HCT116 (cell line): ENCODE data around the gene KRTAP10-10. TPM values are rescaled to one million over a fixed set of nuclear protein-coding genes. Genes with fewer than 3 reads are reported as not detected.

Source experiments
- ATAC-seq: fragments of 200-7000 bp; cut with Tn5 transposase; 2 replicates; pipeline ENCODE4 v1.9.1; 2020; ENCODE audit warnings: mild to moderate bottlenecking, moderate library complexity
- BruUV-seq: library from RNA; stranded (reverse); fragments of 400-500 nt; replicated peaks from 2 replicates; lab custom pipeline; 2021; lab: Mats Ljungman, UMichigan
- CTCF ChIA-PET: fragments of 300-600 bp; sonication (Branson Sonifier 250); formaldehyde crosslinking; loops from one replicate; lab custom pipeline; 2021; ENCODE audit warnings: antibody characterized with exemption; lab: Charles Lee
- POLR2A ChIA-PET: fragments of 300-600, 350-600 bp; sonication (Branson Sonifier 250); formaldehyde crosslinking; loops from one replicate; lab custom pipeline; 2021; ENCODE audit warnings: antibody characterized with exemption; lab: Charles Lee
- RAD21 ChIA-PET, 2 experiments: fragments of 300-600 bp; sonication (Branson Sonifier 250); formaldehyde crosslinking; loops; one replicate each; lab custom pipeline; 2023; ENCODE audit warnings: low total read pairs in 2 of 2; ENCODE audit not compliant: uncharacterized antibody in 2 of 2, unreplicated experiment in 2 of 2, low non-redundant PET in 1 of 2; lab: Charles Lee
- DNase-seq: peaks from one replicate; pipeline ENCODE4 v3.0.0-alpha.2; 2010; ENCODE audit warnings: low read depth, low spot score
- H2AFZ ChIP-seq: fragments of 200-600 bp; shearing (Covaris generic), sonication (generic); 2 replicates; pipeline ENCODE4 v1.6.1; 2017; ENCODE audit warnings: low read depth, mixed run types, mixed read lengths, antibody characterized with exemption, low read length; ENCODE audit not compliant: poor library complexity, severe bottlenecking
- H3K27ac ChIP-seq: 2 replicates; pipeline ENCODE4 v1.5.1; 2012; ENCODE audit warnings: low read depth, low read length
- H3K27me3 ChIP-seq: fragments of 200-600 bp; sonication (generic); 2 replicates; pipeline ENCODE4 v1.6.1; 2016; ENCODE audit warnings: mixed run types, low read length, mixed read lengths; ENCODE audit not compliant: insufficient read depth
- H3K36me3 ChIP-seq, 2 experiments: fragments of 200-500 bp in 1 of 2; fragments of 200-600 bp in 1 of 2; sonication (Bioruptor generic) in 1 of 2; sonication (generic) in 1 of 2; 2 replicates each; pipeline versions ENCODE4 v1.5.1 to v1.6.1; 2014 to 2016; ENCODE audit warnings: low read length in 2 of 2, inconsistent platforms in 1 of 2, mixed read lengths in 1 of 2, mixed run types in 1 of 2; ENCODE audit not compliant: insufficient read depth in 2 of 2, control insufficient read depth in 1 of 2
- H3K4me1 ChIP-seq, 2 experiments: fragments of 200-600 bp in 1 of 2; sonication (generic) in 1 of 2; 2 replicates each; pipeline versions ENCODE4 v1.5.1 to v1.6.1; 2012 to 2017; ENCODE audit warnings: low read length in 2 of 2, inconsistent platforms in 1 of 2, mild to moderate bottlenecking in 1 of 2, mixed read lengths in 1 of 2, mixed run types in 1 of 2, moderate library complexity in 1 of 2; ENCODE audit not compliant: insufficient read depth in 2 of 2, control insufficient read depth in 1 of 2
- H3K4me2 ChIP-seq: fragments of 200-600 bp; sonication (generic); 2 replicates; pipeline ENCODE4 v1.6.1; 2017; ENCODE audit warnings: mixed run types, low read length, mixed read lengths
- H3K4me3 ChIP-seq, 2 experiments: fragments of 200-600 bp in 1 of 2; sonication (generic) in 1 of 2; replicated peaks in 1 of 2; 2 replicates each; pipeline ENCODE4 v1.5.1; 2011 to 2016; ENCODE audit warnings: low read length in 2 of 2, control low read depth in 1 of 2, low read depth in 1 of 2, mild to moderate bottlenecking in 1 of 2, mixed read lengths in 1 of 2, mixed run types in 1 of 2
- H3K79me2 ChIP-seq: fragments of 200-600 bp; sonication (generic); 2 replicates; pipeline ENCODE4 v1.6.1; 2017; ENCODE audit warnings: mild to moderate bottlenecking, mixed run types, low read length, moderate library complexity, mixed read lengths; ENCODE audit not compliant: insufficient read depth
- H3K9ac ChIP-seq: fragments of 200-600 bp; sonication (generic); 2 replicates; pipeline ENCODE4 v1.6.1; 2016; ENCODE audit warnings: low read length, mixed read lengths
- H3K9me2 ChIP-seq: fragments of 200-600 bp; sonication (generic), shearing (Covaris generic); 2 replicates; pipeline ENCODE4 v1.6.1; 2017; ENCODE audit warnings: mixed run types, mild to moderate bottlenecking, moderate library complexity; ENCODE audit not compliant: insufficient read depth
- H3K9me3 ChIP-seq, 2 experiments: fragments of 200-500 bp in 1 of 2; fragments of 200-600 bp in 1 of 2; sonication (Bioruptor generic) in 1 of 2; sonication (generic) in 1 of 2; 2 replicates each; pipeline ENCODE4 v1.6.1; 2014 to 2017; ENCODE audit warnings: low read length in 2 of 2, mixed read lengths in 2 of 2, inconsistent platforms in 1 of 2, low read depth in 1 of 2, mild to moderate bottlenecking in 1 of 2, mixed run types in 1 of 2, moderate library complexity in 1 of 2; ENCODE audit not compliant: control insufficient read depth in 1 of 2, insufficient read depth in 1 of 2
- H4K20me1 ChIP-seq: fragments of 200-600 bp; sonication (generic), shearing (Covaris generic); 2 replicates; pipeline ENCODE4 v1.6.1; 2017; ENCODE audit warnings: mixed run types, mild to moderate bottlenecking, moderate library complexity; ENCODE audit not compliant: insufficient read depth
- CBX3 ChIP-seq: IDR thresholded peaks from 2 replicates; pipeline ENCODE4 v1.6.1; 2012; ENCODE audit warnings: low read depth
- EGR1 ChIP-seq: IDR thresholded peaks from 2 replicates; pipeline ENCODE4 v1.6.1; 2012; ENCODE audit warnings: low read depth
- ELF1 ChIP-seq: IDR thresholded peaks from 2 replicates; pipeline ENCODE4 v1.6.1; 2012; ENCODE audit warnings: low read depth, borderline replicate concordance
- EZH2 ChIP-seq: fragments of 200-600 bp; sonication (generic); IDR thresholded peaks from 2 replicates; pipeline ENCODE4 v1.6.1; 2017; ENCODE audit warnings: antibody characterized with exemption, mixed run types
- EZH2phosphoT487 ChIP-seq: fragments of 200-600 bp; IDR thresholded peaks from 2 replicates; pipeline ENCODE4 v1.6.1; 2018; ENCODE audit warnings: antibody characterized with exemption, borderline replicate concordance
- JUND ChIP-seq: IDR thresholded peaks from 2 replicates; pipeline ENCODE4 v1.6.1; 2012
- POLR2A ChIP-seq: IDR thresholded peaks from 2 replicates; pipeline ENCODE4 v1.7.0; 2011; ENCODE audit warnings: borderline replicate concordance; ENCODE audit not compliant: insufficient read depth, insufficient read length; ENCODE audit errors: extremely low read depth
- POLR2AphosphoS5 ChIP-seq: IDR thresholded peaks from 2 replicates; pipeline ENCODE4 v1.6.1; 2011; ENCODE audit warnings: mild to moderate bottlenecking, low read depth, low read length, moderate library complexity
- RAD21 ChIP-seq: IDR thresholded peaks from 2 replicates; pipeline ENCODE4 v1.6.1; 2012; ENCODE audit warnings: low read depth, mild to moderate bottlenecking
- SIN3A ChIP-seq: IDR thresholded peaks from 2 replicates; pipeline ENCODE4 v1.6.1; 2012; ENCODE audit warnings: low read depth
- SP1 ChIP-seq: IDR thresholded peaks from 2 replicates; pipeline ENCODE4 v1.6.1; 2012; ENCODE audit warnings: low read depth
- SRF ChIP-seq: IDR thresholded peaks from 2 replicates; pipeline ENCODE4 v1.6.1; 2012; ENCODE audit warnings: low read depth
- TCF7L2 ChIP-seq: IDR thresholded peaks from 2 replicates; pipeline ENCODE4 v1.7.0; 2011; ENCODE audit warnings: borderline replicate concordance, inconsistent platforms; ENCODE audit not compliant: insufficient read depth, insufficient read length; ENCODE audit errors: extremely low read depth
- YY1 ChIP-seq: IDR thresholded peaks from 2 replicates; pipeline ENCODE4 v1.6.1; 2011; ENCODE audit warnings: low read length, low read depth, moderate library complexity, mild to moderate bottlenecking; ENCODE audit not compliant: insufficient replicate concordance; ENCODE audit errors: extremely low read depth
- ZFX ChIP-seq: fragments of 450-650 bp; IDR thresholded peaks from 2 replicates; pipeline ENCODE4 v1.6.1; 2017
- ZNF274 ChIP-seq: fragments of 200-500 bp; sonication (Bioruptor generic); IDR thresholded peaks from 2 replicates; pipeline ENCODE4 v1.6.1; 2014; ENCODE audit warnings: mild to moderate bottlenecking, low read depth, low read length, inconsistent platforms
- intact Hi-C: fragments of 100-400 bp; cut with micrococcal nuclease; formaldehyde crosslinking; loops from 2 replicates; pipeline ENCODE4 v1.10.0; 2022
- total RNA-seq: library from RNA; stranded (reverse); gene quantifications from one replicate; pipeline ENCODE4 v1.2.1, GENCODE V29; 2021; ENCODE audit not compliant: unreplicated experiment
- TF ChIP-seq, protein P1 (sequence below): IDR thresholded peaks from 2 replicates; pipeline ENCODE4 v1.6.1; 2012
- TF ChIP-seq, protein P2 (sequence below): IDR thresholded peaks from 2 replicates; pipeline ENCODE4 v1.6.1; 2011; ENCODE audit warnings: mild to moderate bottlenecking, low read length, moderate library complexity; ENCODE audit not compliant: insufficient replicate concordance; ENCODE audit errors: extremely low read depth
- TF ChIP-seq, protein P3 (sequence below): IDR thresholded peaks from 2 replicates; pipeline ENCODE4 v1.6.1; 2012
- TF ChIP-seq, protein P4 (sequence below): IDR thresholded peaks from 2 replicates; pipeline ENCODE4 v1.6.1; 2012; ENCODE audit warnings: low read depth

KRTAP10-10 gene
- total RNA-seq, 1 experiment from 2014 or later, result not detected

DNA sequence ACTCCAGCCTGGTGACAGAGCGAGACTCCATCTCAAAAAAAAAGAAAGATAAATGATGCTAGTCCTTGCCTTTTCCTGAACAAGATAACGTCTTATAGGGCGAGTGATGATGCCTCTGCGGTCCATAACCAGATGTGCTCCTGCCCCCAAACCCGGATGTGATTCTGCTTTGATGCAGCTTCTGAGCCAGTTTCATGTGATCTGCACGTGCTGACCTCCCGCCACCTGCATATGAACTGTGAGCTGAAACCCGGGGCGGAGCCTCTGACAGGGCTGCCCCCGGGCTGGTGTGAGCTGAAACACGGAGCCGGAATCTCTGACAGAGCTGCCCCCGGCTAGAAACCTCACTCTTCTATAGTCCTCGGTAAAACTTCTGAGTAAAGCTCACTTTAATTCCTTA, 16.0 kb downstream of the KRTAP10-10 start:
- TF ChIP-seq ZNF274 (no peak), EGR1 (no peak), ZFX (no peak), EZH2phosphoT487 (no peak), EZH2 (no peak), CBX3 (no peak), YY1 (no peak), RAD21 (no peak), POLR2AphosphoS5 (no peak), SRF (no peak), TCF7L2 (no peak), SIN3A (no peak), JUND (no peak), POLR2A (no peak), SP1 (no peak), ELF1 (no peak)
- TF ChIP-seq, protein P1, sequence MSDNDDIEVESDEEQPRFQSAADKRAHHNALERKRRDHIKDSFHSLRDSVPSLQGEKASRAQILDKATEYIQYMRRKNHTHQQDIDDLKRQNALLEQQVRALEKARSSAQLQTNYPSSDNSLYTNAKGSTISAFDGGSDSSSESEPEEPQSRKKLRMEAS, result no peak
- TF ChIP-seq, protein P2, sequence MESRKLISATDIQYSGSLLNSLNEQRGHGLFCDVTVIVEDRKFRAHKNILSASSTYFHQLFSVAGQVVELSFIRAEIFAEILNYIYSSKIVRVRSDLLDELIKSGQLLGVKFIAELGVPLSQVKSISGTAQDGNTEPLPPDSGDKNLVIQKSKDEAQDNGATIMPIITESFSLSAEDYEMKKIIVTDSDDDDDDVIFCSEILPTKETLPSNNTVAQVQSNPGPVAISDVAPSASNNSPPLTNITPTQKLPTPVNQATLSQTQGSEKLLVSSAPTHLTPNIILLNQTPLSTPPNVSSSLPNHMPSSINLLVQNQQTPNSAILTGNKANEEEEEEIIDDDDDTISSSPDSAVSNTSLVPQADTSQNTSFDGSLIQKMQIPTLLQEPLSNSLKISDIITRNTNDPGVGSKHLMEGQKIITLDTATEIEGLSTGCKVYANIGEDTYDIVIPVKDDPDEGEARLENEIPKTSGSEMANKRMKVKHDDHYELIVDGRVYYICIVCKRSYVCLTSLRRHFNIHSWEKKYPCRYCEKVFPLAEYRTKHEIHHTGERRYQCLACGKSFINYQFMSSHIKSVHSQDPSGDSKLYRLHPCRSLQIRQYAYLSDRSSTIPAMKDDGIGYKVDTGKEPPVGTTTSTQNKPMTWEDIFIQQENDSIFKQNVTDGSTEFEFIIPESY, result no peak
- TF ChIP-seq, protein P3, sequence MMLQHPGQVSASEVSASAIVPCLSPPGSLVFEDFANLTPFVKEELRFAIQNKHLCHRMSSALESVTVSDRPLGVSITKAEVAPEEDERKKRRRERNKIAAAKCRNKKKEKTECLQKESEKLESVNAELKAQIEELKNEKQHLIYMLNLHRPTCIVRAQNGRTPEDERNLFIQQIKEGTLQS, result no peak
- TF ChIP-seq, protein P4, sequence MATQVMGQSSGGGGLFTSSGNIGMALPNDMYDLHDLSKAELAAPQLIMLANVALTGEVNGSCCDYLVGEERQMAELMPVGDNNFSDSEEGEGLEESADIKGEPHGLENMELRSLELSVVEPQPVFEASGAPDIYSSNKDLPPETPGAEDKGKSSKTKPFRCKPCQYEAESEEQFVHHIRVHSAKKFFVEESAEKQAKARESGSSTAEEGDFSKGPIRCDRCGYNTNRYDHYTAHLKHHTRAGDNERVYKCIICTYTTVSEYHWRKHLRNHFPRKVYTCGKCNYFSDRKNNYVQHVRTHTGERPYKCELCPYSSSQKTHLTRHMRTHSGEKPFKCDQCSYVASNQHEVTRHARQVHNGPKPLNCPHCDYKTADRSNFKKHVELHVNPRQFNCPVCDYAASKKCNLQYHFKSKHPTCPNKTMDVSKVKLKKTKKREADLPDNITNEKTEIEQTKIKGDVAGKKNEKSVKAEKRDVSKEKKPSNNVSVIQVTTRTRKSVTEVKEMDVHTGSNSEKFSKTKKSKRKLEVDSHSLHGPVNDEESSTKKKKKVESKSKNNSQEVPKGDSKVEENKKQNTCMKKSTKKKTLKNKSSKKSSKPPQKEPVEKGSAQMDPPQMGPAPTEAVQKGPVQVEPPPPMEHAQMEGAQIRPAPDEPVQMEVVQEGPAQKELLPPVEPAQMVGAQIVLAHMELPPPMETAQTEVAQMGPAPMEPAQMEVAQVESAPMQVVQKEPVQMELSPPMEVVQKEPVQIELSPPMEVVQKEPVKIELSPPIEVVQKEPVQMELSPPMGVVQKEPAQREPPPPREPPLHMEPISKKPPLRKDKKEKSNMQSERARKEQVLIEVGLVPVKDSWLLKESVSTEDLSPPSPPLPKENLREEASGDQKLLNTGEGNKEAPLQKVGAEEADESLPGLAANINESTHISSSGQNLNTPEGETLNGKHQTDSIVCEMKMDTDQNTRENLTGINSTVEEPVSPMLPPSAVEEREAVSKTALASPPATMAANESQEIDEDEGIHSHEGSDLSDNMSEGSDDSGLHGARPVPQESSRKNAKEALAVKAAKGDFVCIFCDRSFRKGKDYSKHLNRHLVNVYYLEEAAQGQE, result no peak
- intact Hi-C loops, result no loop called here
- Histone ChIP-seq H3K4me3 (no peak overlapping the region), H3K27ac (no peak overlapping the region), H3K36me3 (no peaks in the 10 kb centered on the region), H3K4me1 (no peaks in the 10 kb centered on the region), H3K79me2 (no peaks in the 10 kb centered on the region), H3K9me3 (no peaks in the 10 kb centered on the region), H3K27me3 (no peaks in the 10 kb centered on the region), H4K20me1 (no peaks in the 10 kb centered on the region), H2AFZ (no peak overlapping the region), H3K9ac (no peak overlapping the region), H3K4me2 (no peak overlapping the region), H3K9me2 (no peaks in the 10 kb centered on the region)
- no TSS peak for BruUV-seq
- ChIA-PET POLR2A (no interaction called here), CTCF (no interaction called here), RAD21 (no interaction called here)
- ATAC-seq (no peak), DNase-seq (no peak)
